Liver (tissue), 3 donors: ENCODE measurements around the gene DKC1.

ENCODE experiments used
- ATF3 ChIP-seq: IDR thresholded peaks from 2 replicates; pipeline ENCODE4 v1.6.1; 2016; ENCODE audit warnings: antibody characterized with exemption
- CTCF ChIP-seq: fragments of 150-350 bp; IDR thresholded peaks from 2 replicates; pipeline ENCODE4 v1.5.1; 2017; ENCODE audit warnings: improper control_type of control experiment, low read depth, low read length; ENCODE audit not compliant: missing input control
- EGR1 ChIP-seq, 2 donors: IDR thresholded peaks; 2 replicates each; pipeline ENCODE4 v1.6.1; 2016 to 2018; ENCODE audit warnings: antibody characterized with exemption in 2 of 2, low read depth in 2 of 2
- FOXA2 ChIP-seq: IDR thresholded peaks from 2 replicates; pipeline ENCODE4 v1.6.1; 2016; ENCODE audit warnings: antibody characterized with exemption
- GABPA ChIP-seq, 2 donors: IDR thresholded peaks in 1 of 2; conservative IDR thresholded peaks in 1 of 2; 2 replicates each; pipeline ENCODE4 v1.6.1; 2016; ENCODE audit warnings: antibody characterized with exemption in 2 of 2, mild to moderate bottlenecking in 1 of 2, moderate library complexity in 1 of 2
- HNF4G ChIP-seq: IDR thresholded peaks from 2 replicates; pipeline ENCODE4 v1.6.1; 2016; ENCODE audit warnings: antibody characterized with exemption
- JUND ChIP-seq, 2 donors: IDR thresholded peaks; 2 replicates each; pipeline ENCODE4 v1.6.1; 2016; ENCODE audit warnings: antibody characterized with exemption in 2 of 2
- MAX ChIP-seq: IDR thresholded peaks from 2 replicates; pipeline ENCODE4 v1.6.1; 2016; ENCODE audit warnings: antibody characterized with exemption
- RAD21 ChIP-seq, 2 donors: IDR thresholded peaks; 2 replicates each; pipeline ENCODE4 v1.6.1; 2016; ENCODE audit warnings: antibody characterized with exemption in 2 of 2, mild to moderate bottlenecking in 2 of 2
- REST ChIP-seq: IDR thresholded peaks from 2 replicates; pipeline ENCODE4 v1.6.1; 2016; ENCODE audit warnings: antibody characterized with exemption, mild to moderate bottlenecking
- SP1 ChIP-seq: IDR thresholded peaks from 2 replicates; pipeline ENCODE4 v1.6.1; 2018; ENCODE audit warnings: antibody characterized with exemption, mild to moderate bottlenecking
- TAF1 ChIP-seq: conservative IDR thresholded peaks from 2 replicates; pipeline ENCODE4 v1.6.1; 2016; ENCODE audit warnings: antibody characterized with exemption, mild to moderate bottlenecking
- YY1 ChIP-seq: IDR thresholded peaks from 2 replicates; pipeline ENCODE4 v1.6.1; 2016; ENCODE audit warnings: antibody characterized with exemption, mild to moderate bottlenecking
- donor health status: healthy.
- donor health status: healthy.

- TF ChIP-seq CTCF: no peak
- no peak for TF ChIP-seq JUND (IDR thresholded peaks at IDR 0.05)
- no peak for TF ChIP-seq MAX
- no peak for TF ChIP-seq HNF4G
- no peak for TF ChIP-seq FOXA2
- no peak for TF ChIP-seq TAF1
- no peak for TF ChIP-seq REST
- TF ChIP-seq SP1: no peak
- no peak for TF ChIP-seq GABPA (IDR thresholded peaks at IDR 0.05 in 1 of 2, conservative IDR thresholded peaks at IDR 0.05 in 1 of 2)
- no peak for TF ChIP-seq ATF3
- TF ChIP-seq RAD21 (IDR thresholded peaks at IDR 0.05): no peak
- TF ChIP-seq YY1: peak; percentile 48
- no peak for TF ChIP-seq EGR1 (IDR thresholded peaks at IDR 0.05; ENCODE audit: low read depth in 2 of 2)
Measured at GRCh38 chrX:154734061-154734781, 28.4 kb upstream of the DKC1 start.
